ENCODE measurements around the gene POU4F2. TPM values are rescaled to one million over a fixed set of nuclear protein-coding genes. Genes with fewer than 3 reads are reported as not detected.
"Not testable (repeated sequence)": the region's sequence is repeated elsewhere in the genome, so short reads cannot be mapped to it uniquely, and the experiment has no call there.

POU4F2 gene
- total RNA-seq, 1 donor from 2014 or later = not detected

- TF ChIP-seq, protein P1, sequence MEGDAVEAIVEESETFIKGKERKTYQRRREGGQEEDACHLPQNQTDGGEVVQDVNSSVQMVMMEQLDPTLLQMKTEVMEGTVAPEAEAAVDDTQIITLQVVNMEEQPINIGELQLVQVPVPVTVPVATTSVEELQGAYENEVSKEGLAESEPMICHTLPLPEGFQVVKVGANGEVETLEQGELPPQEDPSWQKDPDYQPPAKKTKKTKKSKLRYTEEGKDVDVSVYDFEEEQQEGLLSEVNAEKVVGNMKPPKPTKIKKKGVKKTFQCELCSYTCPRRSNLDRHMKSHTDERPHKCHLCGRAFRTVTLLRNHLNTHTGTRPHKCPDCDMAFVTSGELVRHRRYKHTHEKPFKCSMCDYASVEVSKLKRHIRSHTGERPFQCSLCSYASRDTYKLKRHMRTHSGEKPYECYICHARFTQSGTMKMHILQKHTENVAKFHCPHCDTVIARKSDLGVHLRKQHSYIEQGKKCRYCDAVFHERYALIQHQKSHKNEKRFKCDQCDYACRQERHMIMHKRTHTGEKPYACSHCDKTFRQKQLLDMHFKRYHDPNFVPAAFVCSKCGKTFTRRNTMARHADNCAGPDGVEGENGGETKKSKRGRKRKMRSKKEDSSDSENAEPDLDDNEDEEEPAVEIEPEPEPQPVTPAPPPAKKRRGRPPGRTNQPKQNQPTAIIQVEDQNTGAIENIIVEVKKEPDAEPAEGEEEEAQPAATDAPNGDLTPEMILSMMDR (IDR thresholded peaks at IDR 0.05) = no peak
- DNase-seq (no peak), ATAC-seq (no peak)
- H3K27ac ChIP-seq = no peak overlapping the region
- H3K27me3 ChIP-seq (ENCODE audit: low read depth) = peaks cover 54% of the 10 kb centered on the region
- intact Hi-C loops (cut with DNase I) = no loop called here
- no peaks in the 10 kb centered on the region for H3K36me3 ChIP-seq
- peak overlapping the region; percentile 53 for H3K4me3 ChIP-seq
- H3K9me3 ChIP-seq = no peaks in the 10 kb centered on the region
- peaks cover 5% of the 10 kb centered on the region for H3K4me1 ChIP-seq
These were observed 16.8 kb downstream of the POU4F2 start for GRCh38 chr4:146655521-146655856.

DNA sequence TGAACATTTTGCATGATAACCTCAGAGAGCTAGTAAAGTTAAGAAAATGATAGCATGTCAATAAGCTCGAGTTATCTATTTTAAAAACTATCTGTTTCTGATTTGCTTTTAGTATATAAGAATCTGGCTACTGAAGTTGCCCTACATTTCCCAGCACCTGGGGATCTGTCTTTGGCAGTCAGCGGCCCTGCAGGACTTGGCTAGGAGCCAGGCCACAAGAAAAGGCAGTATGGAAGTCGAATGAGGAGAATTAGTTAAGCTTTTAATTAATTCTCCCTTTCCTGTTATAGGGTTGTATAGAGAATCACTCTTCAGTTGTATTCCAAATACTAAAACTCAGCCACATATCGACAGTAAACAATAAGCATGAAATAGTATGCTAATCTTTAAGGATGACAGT is 22.7 kb downstream of the POU4F2 start:
- DNase-seq (no peak), ATAC-seq (no peak)
- no peak overlapping the region for H3K27ac ChIP-seq
- intact Hi-C loops (cut with DNase I) = no loop called here
- H3K9me3 ChIP-seq = no peaks in the 10 kb centered on the region
- no peak overlapping the region for H3K4me3 ChIP-seq
- TF ChIP-seq, protein P1 (IDR thresholded peaks at IDR 0.05) = no peak
- peaks cover 2% of the 10 kb centered on the region for H3K27me3 ChIP-seq (ENCODE audit: low read depth)
- no peaks in the 10 kb centered on the region for H3K4me1 ChIP-seq
- H3K36me3 ChIP-seq = no peaks in the 10 kb centered on the region

DNA sequence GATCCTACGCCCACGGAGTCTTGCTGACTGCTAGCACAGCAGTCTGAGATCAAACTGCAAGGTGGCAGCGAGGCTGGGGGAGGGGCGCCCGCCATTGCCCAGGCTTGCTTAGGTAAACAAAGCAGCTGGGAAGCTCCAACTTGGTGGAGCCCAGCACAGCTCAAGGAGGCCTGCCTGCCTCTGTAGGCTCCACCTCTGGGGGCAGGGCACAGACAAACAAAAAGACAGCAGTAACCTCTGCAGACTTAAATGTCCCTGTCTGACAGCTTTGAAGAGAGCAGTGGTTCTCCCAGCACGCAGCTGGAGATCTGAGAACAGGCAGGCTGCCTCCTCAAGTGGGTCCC is 25.2 kb downstream of the POU4F2 start:
- ATAC-seq; DNase-seq; H3K27me3 ChIP-seq (ENCODE audit: low read depth); intact Hi-C loops (cut with DNase I); H3K4me3 ChIP-seq; H3K4me1 ChIP-seq; H3K9me3 ChIP-seq; H3K36me3 ChIP-seq; H3K27ac ChIP-seq: not testable (repeated sequence)

GRCh38 chr4:146674829-146675570 is 36.3 kb downstream of the POU4F2 start:
- DNase-seq (no peak), ATAC-seq (no peak)
- Histone ChIP-seq H3K27ac (no peak overlapping the region), H3K4me1 (no peaks in the 10 kb centered on the region), H3K36me3 (no peaks in the 10 kb centered on the region), H3K9me3 (no peaks in the 10 kb centered on the region), H3K27me3 (ENCODE audit: low read depth) (no peaks in the 10 kb centered on the region), H3K4me3 (no peak overlapping the region)
- intact Hi-C loops (cut with DNase I) = no loop called here
- TF ChIP-seq, protein P1 (IDR thresholded peaks at IDR 0.05) = no peak

Other genes starting within 250 kb of the POU4F2 start
- 23.5 TPM for gene SLC10A7, start 117.0 kb upstream of the POU4F2 start, total RNA-seq